ENCODE data around the gene NRL. TPM values are rescaled to one million over a fixed set of nuclear protein-coding genes. Genes with fewer than 3 reads are reported as not detected.

The NRL gene
- total RNA-seq, 1 donor from 2014 or later = 1.8 TPM

DNA sequence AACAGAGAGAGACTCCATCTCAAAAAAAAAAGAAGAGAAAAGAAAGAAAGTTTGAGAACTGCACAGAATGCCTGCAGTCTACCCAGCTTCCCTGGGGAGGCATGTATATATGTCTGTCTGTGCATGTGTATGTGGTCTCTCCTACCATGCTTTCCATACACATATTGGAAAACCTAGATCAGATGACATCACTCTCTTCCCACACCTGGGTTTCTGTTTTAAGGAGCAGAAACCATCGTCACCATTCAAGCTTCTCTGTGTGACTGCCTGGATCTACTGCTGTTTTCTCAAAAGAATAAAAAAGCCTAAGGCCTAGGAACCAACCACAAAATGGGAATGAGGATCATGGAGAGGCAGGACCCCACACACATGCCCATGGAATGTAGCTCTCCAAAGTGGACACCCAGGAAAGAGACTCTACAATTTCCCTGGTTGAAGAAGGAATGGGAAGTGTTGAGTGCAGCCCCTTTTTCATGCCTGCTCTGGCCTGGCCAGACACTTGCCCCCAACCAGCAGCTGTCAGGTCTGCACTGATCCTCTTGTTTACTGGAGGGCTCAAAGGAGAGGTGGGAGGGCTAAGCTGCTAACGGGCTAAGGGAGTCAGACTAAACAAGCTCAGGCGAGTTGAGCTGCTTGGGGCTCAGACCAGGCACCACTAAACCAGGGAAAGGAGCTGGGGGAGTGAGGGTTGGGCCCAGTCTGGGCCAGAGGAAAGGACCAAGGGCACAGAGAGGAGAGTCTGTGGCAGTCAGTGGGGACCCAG, 28.4 kb downstream of the NRL start:
- no peak for DNase-seq (ENCODE audit: extremely low spot score, unreplicated experiment)
- H3K4me3 Mint-ChIP-seq = no peak overlapping the region
- peaks cover 14% of the 10 kb centered on the region for H3K4me1 Mint-ChIP-seq (ENCODE audit: unreplicated experiment)
- peaks cover 31% of the 10 kb centered on the region for H3K27me3 Mint-ChIP-seq
- H3K9me3 Mint-ChIP-seq = no peaks in the 10 kb centered on the region
- H3K27ac Mint-ChIP-seq = no peak overlapping the region
- TF ChIP-seq, protein P1, sequence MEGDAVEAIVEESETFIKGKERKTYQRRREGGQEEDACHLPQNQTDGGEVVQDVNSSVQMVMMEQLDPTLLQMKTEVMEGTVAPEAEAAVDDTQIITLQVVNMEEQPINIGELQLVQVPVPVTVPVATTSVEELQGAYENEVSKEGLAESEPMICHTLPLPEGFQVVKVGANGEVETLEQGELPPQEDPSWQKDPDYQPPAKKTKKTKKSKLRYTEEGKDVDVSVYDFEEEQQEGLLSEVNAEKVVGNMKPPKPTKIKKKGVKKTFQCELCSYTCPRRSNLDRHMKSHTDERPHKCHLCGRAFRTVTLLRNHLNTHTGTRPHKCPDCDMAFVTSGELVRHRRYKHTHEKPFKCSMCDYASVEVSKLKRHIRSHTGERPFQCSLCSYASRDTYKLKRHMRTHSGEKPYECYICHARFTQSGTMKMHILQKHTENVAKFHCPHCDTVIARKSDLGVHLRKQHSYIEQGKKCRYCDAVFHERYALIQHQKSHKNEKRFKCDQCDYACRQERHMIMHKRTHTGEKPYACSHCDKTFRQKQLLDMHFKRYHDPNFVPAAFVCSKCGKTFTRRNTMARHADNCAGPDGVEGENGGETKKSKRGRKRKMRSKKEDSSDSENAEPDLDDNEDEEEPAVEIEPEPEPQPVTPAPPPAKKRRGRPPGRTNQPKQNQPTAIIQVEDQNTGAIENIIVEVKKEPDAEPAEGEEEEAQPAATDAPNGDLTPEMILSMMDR (conservative IDR thresholded peaks at IDR 0.05) = no peak
- H3K36me3 Mint-ChIP-seq = no peaks in the 10 kb centered on the region

GRCh38 chr14:24085215-24085614, 29.5 kb downstream of the NRL start:
- TF ChIP-seq, protein P1 (conservative IDR thresholded peaks at IDR 0.05) = no peak
- Mint-ChIP-seq H3K4me1 (ENCODE audit: unreplicated experiment) (peaks cover 15% of the 10 kb centered on the region), H3K27me3 (peaks cover 39% of the 10 kb centered on the region), H3K4me3 (no peak overlapping the region), H3K36me3 (no peaks in the 10 kb centered on the region), H3K27ac (no peak overlapping the region), H3K9me3 (no peaks in the 10 kb centered on the region)
- no peak for DNase-seq (ENCODE audit: extremely low spot score, unreplicated experiment)

GRCh38 chr14:24084440-24084839, 30.3 kb downstream of the NRL start:
- peaks cover 22% of the 10 kb centered on the region for H3K4me1 Mint-ChIP-seq (ENCODE audit: unreplicated experiment)
- no peak overlapping the region for H3K4me3 Mint-ChIP-seq
- H3K36me3 Mint-ChIP-seq = no peaks in the 10 kb centered on the region
- no peak for DNase-seq (ENCODE audit: extremely low spot score, unreplicated experiment)
- H3K9me3 Mint-ChIP-seq = no peaks in the 10 kb centered on the region
- TF ChIP-seq, protein P1 (conservative IDR thresholded peaks at IDR 0.05) = no peak
- H3K27me3 Mint-ChIP-seq = peaks cover 44% of the 10 kb centered on the region
- no peak overlapping the region for H3K27ac Mint-ChIP-seq

- H3K4me3 Mint-ChIP-seq = peak overlapping the region; percentile 11
- peaks cover 49% of the 10 kb centered on the region for H3K27me3 Mint-ChIP-seq
- no peak for DNase-seq (ENCODE audit: extremely low spot score, unreplicated experiment)
- TF ChIP-seq, protein P1 (conservative IDR thresholded peaks at IDR 0.05) = no peak
- H3K27ac Mint-ChIP-seq = no peak overlapping the region
- H3K4me1 Mint-ChIP-seq (ENCODE audit: unreplicated experiment) = peaks cover 22% of the 10 kb centered on the region
- no peaks in the 10 kb centered on the region for H3K9me3 Mint-ChIP-seq
- H3K36me3 Mint-ChIP-seq = no peaks in the 10 kb centered on the region
Measured at GRCh38 chr14:24083462-24083861, 31.3 kb downstream of the NRL start.

GRCh38 chr14:24082411-24083080, 32.2 kb downstream of the NRL start:
- Mint-ChIP-seq H3K27me3 (peaks cover 52% of the 10 kb centered on the region), H3K9me3 (no peaks in the 10 kb centered on the region), H3K27ac (peak overlapping the region; percentile 49), H3K36me3 (no peaks in the 10 kb centered on the region), H3K4me3 (peak overlapping the region; percentile 86), H3K4me1 (ENCODE audit: unreplicated experiment) (peaks cover 22% of the 10 kb centered on the region)
- TF ChIP-seq, protein P1 (conservative IDR thresholded peaks at IDR 0.05) = no peak
- no peak for DNase-seq (ENCODE audit: extremely low spot score, unreplicated experiment)
